ENCODE data around the gene MAP3K3.

MAP3K3 gene

DNA sequence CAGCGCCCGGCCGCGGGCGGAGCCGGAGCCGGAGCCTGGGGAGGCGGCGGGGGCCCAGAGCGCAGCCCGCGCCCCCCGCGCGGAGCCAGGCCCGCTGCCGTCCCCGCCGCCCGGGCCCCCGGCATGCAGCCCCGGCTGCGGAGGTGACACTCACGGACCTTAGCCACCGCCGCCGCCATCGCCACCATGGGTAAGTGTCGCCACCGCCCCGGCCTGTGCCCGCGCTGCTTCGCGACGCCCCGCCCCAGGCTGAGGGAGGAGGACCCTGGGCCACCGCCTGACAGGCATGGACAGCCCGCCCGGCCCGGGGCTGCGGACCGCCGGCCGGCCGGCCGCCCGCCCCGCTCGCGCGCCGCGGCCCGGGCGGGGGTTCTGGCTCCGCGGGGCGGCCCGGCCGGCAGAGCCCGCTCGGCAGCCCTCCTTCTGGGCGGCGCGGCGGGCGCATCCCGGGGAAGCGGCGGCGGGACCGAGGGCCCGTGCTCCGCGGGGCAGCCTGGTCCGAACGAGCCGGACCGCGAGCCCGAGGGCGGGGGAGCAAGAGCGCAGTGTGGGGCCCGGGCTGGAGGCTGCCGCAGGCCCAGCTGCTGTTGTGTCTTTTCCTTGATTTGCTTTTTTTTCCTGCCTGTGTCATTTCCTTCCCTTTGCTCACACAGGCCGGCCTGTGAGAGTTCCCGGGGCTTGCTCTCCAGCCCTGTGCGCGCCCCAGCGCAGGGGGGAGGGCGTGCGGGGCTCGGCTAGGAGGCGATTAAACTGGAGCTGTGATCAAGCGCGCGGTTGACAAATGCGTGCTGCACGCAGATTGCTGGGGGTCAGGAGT lies 565 bp downstream of the MAP3K3 start:
- DNase-seq, result peak; percentile 52

- DNase-seq, result no peak
Observed at GRCh38 chr17:63623786-63624530, 1.7 kb downstream of the MAP3K3 start.

DNA sequence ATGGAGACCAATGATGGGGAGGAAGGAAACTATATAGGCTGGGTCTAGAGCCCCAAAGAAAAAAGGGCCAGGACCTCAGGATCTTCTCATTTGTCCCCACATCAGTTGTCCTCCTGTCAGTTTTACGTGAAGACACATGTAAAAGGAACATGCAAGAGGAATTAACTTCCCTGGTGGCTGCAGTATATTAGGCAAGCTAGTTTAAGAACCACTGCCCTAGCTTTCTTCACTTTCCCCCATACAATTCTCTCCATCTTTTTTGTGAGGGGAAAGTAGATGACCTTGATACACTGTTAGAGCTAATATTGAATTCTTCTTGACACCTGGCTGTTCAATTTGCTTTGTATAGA lies 2.3 kb downstream of the MAP3K3 start:
- no peak for DNase-seq

GRCh38 chr17:63626551-63627180 lies 4.4 kb downstream of the MAP3K3 start:
- no peak for DNase-seq

DNA sequence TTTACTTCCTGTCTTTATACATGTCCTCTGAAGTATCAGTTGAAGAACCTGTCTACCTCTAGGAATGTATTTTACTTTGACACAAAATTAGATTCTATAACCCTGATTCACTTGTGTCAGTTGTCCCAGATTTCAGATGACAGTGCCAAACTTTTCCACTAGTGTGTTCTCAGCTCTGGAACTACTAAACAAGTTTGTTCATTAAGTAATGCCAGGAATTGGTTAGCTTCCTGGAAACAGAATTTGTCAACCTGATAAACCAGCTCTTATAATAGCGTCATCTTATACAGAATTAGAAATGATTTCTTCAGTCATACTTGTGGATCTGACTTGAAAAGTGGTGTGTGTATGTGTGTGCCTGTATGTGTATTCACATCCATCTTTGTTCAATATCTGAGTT lies 7.4 kb downstream of the MAP3K3 start:
- no peak for DNase-seq

DNA sequence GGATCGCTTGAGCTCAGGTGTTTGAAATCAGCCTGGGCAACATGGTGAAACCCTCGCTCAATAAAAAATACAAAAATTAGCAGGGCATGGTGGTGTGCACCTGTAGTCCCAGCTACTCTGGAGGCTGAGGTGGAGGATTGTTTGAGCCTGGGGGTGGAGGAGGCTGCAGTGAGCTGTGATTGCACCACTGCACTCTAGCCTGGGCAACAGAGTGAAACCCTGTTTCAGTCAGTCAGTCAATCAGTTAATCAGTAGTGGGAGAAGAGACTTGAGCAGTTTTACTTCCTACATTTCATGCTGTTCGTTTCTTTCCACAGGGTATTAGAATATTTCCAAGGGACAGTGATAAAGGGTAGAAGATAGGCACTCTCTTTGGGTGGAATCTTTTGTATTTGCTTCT lies 8.8 kb downstream of the MAP3K3 start:
- no peak for DNase-seq

- DNase-seq, result no peak
Observed at GRCh38 chr17:63631626-63632025, 9.4 kb downstream of the MAP3K3 start.

DNA sequence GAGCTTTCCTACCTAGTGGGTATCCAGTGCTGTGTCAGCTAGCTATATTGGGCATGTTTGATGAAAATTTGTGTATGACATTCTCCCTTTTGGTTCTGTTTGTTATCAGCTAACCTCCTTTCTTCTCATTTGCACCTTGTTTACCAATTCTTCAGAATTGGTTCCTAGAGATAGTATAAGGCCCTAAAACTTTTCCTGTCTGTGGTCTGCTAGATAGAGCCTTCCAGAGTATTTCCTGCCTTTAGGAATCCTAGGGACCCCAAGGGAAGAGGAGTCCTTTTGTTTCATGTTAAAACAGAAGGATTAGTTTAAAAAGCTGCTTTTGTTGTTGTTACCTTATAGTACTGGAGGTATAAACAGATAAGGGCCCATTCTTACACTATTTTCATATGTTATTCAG lies 11.5 kb downstream of the MAP3K3 start:
- DNase-seq, result no peak

DNA sequence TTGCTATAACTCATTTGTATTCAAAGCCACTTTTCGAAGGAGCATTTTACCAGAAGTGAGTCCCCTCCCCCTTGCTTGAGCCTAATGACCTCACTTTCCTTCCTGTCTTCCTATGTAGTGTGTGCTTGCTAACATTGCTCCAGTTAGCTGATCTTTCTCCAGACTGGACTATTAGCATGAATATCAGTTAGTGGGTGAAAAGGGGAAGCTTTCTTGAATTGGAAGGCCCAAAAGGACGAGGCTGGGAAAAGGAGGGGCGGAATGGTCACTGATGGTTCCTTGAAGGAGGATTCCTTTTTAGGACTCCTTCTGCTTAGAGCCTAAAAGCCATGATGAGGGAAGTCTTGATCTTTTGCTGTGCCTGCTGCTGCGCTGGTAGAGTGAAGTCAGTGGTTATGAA lies 11.9 kb downstream of the MAP3K3 start:
- DNase-seq, result no peak

- DNase-seq, result no peak
Observed at GRCh38 chr17:63634816-63635215, 12.6 kb downstream of the MAP3K3 start.

DNA sequence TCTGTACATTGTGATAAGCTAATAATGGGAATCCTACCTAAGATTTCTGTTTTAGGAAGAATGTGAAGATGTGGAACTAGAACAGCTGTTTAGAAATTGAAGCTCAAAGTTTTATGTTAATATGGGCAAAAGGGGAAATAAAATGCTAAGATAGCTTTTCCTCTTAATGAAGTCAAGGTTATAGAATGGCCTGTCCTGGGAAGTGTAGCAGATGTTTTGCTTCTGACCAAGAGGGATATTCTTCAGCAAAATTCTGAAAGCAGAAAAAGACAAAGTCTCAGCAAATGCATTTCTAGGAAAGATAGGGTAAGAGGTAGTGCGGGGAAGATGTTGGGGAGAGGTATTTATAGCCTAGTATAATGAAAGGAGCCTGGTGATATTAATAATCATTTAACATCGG lies 13.1 kb downstream of the MAP3K3 start:
- no peak for DNase-seq

DNA sequence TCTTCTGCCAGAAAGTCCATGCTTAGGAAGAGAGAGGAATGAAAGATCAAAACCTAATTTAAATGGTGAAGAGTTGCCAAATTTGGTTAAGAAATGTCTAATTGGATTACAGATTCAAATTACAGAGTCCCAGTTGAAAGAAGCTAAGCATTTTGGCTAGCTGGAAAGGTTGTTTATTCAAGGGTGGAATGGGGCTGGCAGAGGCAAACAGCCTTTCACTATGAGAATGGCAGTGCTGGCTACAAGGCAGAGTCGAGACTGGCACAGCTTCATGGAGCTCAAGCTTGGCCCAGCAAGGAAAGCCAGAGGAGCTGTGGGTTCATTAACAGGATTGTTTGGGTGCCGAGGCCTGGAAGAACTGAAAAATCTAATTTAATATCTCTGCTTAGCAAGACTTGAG lies 13.6 kb downstream of the MAP3K3 start:
- DNase-seq, result no peak

DNA sequence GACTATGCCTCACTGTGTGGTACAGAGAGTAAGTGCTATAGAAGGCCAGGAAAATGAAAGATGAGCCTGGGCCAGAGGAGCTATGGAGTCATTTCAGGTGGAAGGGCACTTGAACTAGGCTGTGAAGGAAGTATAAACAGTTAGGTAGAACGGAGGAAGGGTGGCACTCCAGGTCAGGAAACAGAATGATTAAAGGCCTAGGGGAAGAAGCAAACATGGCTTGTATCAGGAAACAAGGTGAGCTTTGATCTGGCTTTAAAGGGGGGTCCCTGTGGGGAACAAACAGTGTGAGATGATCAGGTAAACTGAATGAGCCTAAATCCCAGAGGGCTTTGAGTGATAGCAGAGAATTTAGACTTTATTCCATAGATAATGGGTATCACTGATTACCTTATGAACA lies 16.9 kb downstream of the MAP3K3 start:
- DNase-seq, result no peak

- no peak for DNase-seq
Observed at GRCh38 chr17:63640038-63640437, 17.8 kb downstream of the MAP3K3 start.

DNA sequence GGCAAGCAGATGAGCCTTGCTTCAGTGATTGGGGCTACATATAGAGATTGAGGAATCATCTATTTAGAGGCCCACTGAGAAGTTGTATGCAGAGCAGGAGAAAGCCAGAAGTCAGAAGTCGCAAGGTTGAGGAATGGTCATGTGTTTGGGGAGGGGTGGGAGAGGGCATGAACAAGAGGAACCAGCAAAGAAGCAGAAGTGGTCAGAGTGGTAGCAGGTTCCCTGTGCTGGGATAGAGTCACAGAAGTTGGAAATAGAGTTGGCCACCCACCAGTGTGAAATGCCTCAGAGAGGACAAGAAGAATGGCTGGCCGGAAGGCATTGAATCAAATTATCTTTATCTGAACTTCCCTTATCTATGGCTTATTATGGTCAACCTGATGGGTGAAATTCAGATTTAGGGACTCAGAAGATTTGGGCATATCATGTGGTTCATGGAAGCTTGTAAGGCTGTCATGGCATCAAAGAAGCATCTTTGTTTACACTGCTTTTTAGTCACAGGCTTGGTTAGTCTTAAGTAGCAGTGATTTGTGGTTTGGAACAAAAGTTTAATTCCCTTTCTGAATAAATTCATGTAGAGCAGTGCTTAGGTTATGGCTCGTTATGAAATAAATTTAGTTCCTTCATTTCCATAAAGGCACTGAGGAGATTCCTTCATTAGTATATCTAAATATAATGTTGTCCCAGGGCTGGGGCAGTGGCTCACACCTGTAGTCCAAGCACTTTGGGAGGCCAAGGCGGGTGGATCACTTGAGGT lies 19.7 kb downstream of the MAP3K3 start:
- DNase-seq, result no peak

DNA sequence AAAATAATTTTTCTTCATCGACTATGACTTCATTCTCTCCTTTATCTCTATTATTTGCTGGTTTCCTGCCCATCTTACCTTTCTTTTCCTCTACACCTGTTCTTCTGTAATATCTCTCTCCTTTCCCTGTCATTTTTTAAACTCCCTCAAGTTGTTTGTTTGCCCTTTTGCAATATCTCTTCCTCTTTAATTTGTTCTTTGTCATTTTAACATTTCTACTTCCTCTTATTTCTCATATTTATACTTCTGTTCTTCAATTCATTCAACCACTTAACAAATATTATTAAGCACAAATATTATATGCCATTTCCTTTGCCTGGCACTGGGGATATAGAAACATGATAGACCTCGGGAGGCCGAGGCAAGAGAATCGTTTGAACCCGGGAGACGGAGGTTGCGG lies 22.6 kb downstream of the MAP3K3 start:
- no peak for DNase-seq

DNA sequence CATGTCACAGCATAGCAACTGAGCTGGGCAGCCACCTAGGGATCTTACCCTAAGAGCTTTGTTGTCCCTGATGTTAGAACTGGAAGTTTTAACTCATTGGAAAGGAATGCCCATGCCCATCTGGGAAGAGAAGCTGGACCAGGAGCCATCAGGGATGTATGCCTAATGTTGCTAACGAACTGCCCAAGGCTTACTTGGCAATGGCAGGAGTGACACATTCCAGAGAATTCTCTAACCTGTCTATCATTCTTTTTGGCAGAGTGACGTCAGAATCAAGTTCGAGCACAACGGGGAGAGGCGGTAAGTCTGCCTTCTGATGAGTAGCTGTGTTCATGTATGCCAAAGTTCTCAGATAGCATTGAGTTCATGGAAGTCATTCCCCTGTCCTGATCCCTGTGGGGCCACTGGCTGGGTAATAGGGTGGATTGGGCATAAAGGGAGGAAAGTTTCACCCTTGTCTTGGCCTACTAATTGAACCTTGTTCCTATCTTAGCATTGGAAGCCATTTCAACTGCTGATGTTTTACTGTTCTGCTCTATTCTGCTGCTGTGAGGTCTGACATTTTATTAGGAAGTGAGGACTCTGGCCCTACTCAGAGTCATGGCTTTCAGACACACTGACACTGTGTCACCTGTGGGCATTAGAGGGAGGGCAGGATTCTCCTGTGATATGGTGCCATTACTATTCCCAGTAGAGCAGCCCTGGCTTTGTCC lies 23.7 kb downstream of the MAP3K3 start:
- no peak for DNase-seq

DNA sequence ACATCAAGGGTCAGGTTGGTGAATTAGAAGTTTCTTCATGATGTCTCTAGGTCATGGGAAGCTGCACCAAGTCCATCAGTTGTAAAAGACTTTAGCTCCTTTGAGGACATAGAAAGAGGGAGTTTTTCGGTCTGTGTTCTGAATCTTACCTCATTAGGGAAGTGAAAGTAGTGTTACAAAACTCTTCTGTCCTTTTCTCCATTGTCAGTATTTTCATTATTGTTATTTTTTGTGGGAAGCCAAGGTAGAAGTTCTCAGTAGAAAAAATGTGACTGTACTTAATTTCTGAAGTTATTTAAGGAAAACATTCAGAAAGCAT lies 24.2 kb downstream of the MAP3K3 start:
- no peak for DNase-seq

- no peak for DNase-seq
Observed at GRCh38 chr17:63647065-63647725, 25.0 kb downstream of the MAP3K3 start.

DNA sequence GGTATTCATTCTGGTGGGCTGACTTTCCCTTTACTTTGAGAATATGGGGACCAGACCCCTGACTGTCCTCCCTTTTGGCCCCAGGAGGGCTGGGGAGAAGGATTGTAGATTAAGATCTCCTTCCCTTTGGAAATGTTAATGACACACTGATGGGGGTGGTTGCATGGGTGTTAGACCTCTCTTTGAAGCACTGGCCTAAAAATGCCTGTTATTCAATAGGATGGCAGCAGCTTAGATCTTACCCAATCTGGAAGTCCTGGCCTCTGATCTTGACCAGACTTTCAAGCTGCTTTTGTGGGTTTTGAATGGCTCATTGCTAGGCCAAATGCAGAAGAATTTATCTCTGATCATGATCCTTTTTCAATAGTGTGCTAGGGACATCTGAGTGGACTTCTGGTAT lies 25.7 kb downstream of the MAP3K3 start:
- no peak for DNase-seq

- no peak for DNase-seq
Observed at GRCh38 chr17:63649813-63650212, 27.6 kb downstream of the MAP3K3 start.

DNA sequence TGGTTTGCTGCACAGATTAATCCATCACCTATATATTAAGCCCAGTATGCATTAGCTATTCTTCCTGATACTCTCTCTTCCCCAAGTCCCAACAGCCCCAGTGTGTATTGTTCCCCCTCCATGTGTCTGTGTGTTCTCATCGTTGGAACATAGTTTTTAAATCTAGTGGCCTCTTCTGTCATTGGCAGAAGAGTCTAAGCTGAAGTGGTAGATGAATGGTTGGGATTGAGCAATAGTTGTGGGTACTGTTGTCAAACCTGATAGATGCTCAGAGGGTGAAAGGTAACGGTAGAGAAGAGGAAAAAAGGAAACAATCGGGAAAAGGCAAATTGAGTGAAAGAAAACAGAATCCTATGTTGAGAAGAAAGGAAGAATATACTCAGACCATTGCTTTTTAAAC lies 29.9 kb downstream of the MAP3K3 start:
- no peak for DNase-seq

All from activated gamma-delta T cell treated with Interleukin-2 at 50 U/mL for 16 hours (primary cell).